HG03025 (cell line): Measurements from ENCODE around the gene ZNF821.
"Not testable (repeated sequence)": the region's sequence is repeated elsewhere in the genome, so short reads cannot be mapped to it uniquely, and the experiment has no call there.

Source experiments
- ATAC-seq: cut with Tn5 transposase; IDR thresholded peaks from one replicate; pipeline ENCODE4 v1.9.1; 2021; ENCODE audit warnings: mild to moderate bottlenecking, moderate library complexity; ENCODE audit not compliant: unreplicated experiment, low FRiP score

The ZNF821 gene

DNA sequence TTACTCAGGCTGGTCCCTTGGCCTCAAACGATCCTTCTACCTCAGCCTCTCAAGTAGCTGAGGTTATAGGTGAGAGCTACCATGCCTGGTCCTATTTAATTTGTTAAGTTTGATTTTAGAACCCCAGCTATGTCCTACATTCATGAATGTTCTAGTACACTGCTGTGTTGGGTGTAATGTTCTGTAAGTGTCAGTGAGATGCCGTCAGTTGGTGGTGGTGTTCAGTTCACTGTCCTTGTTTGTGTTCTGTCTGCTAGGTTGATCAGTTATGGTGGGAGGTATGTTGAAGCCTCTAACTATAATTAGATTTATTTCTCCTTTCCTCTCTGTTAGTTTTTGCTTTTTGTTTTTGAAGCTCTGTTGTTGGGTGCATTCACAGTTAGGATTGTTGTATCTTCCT is 19.6 kb upstream of the ZNF821 start:
- ATAC-seq = no peak

DNA sequence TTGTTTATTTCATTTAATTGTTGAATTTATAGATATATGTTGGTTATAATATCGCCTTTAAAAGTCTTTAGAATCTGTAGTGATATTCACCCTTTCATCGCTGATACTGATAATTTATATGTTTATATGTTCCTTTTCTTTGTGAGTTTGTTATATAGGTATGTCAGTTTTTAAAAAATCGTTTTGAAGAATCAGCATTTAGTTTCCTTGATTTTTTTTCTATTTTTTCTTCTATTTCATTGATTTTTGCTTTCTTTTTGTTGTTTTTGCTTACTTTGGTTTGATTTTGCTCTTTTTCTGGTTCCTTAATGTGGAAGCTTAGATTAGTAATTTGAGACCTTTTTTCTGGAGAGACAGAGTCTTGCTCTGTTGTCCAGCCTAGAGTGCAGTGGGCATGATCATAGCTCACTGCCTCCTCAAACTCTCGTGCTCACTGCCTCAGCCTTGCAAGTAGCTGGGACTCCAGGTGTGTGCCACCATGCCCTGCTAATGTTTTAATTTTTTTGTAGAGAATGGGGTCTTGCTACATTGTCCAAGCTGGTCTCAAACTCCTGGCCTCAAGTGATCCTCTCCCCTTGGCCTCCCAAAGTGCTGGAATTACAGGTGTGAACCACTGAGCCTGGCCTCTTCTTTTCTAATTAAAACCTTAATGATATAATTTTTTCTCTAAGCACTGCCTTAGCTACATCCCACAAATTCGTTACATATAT is 18.8 kb upstream of the ZNF821 start:
- ATAC-seq = no peak

GRCh38 chr16:71899171-71899570 is 15.2 kb upstream of the ZNF821 start:
- ATAC-seq = no peak

DNA sequence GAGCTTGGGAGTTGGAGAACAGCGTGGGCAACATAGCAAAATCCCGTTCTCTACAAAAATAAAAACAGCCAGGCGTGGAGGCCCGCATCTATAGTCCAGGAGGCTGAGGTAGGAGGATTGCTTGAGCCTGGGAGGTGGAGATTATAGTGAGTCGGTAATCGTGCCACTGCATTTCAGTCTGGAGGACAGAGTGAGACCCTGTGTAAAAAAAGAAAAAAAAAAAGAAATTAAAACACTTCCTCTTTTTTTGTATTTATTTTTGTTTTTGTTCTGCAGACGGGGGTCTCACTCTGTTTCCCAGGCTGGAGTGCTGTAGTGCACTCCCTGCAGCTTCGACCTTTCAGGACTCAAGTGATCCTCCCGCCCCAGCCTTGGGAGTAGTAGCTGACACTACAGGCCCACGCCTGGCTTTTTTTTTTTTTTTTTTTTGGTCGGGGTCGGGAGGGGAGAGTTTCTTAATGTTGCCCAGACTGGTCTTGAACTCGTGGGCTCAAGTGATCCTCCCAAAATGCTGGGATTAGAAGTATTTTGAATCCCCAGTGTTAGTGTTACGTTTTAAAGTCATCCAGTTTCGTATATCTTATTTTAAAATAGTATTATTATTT is 12.9 kb upstream of the ZNF821 start:
- ATAC-seq = no peak

DNA sequence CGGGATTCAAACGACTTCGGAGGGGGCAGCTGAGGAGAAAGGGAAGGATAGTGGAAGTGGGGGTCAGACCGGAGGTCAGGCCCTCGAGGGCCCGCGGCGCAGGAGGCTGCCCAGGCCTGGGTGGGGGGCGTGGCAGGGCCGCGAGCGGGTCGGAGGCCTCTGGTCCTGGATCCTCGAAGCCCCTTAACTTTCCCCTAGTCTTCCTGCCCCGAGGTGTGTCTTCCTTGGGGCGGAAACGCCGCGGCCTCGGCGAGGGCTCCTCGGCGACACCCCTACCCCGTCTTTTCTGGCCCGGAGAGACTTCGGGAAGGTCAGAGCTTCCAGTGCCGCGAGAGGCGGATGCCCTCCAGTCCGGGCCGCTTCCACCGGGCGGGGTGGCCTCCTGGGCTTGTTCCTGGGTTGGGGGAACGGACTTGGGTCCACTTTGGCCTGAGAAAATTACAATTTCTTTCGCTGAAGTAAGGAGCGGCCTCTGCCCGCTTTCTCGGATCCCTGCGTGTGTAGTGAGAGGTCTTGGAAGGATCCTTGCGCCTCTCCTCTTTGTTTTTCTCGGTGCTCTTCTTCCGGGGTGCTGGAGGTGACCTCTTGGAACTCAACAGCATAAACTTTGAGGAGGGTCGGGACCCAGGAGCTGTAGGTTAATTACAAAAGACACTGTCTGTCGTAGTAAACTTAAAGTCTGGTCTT is 11.8 kb upstream of the ZNF821 start:
- ATAC-seq = peak; percentile 42

GRCh38 chr16:71894921-71895678 is 11.1 kb upstream of the ZNF821 start, which contains the start of gene IST1:
TSS of gene IST1 (plus strand) at chr16:71895531. CDS start at chr16:71915641, 20,110 bp downstream.
- ATAC-seq = peak; percentile 79

DNA sequence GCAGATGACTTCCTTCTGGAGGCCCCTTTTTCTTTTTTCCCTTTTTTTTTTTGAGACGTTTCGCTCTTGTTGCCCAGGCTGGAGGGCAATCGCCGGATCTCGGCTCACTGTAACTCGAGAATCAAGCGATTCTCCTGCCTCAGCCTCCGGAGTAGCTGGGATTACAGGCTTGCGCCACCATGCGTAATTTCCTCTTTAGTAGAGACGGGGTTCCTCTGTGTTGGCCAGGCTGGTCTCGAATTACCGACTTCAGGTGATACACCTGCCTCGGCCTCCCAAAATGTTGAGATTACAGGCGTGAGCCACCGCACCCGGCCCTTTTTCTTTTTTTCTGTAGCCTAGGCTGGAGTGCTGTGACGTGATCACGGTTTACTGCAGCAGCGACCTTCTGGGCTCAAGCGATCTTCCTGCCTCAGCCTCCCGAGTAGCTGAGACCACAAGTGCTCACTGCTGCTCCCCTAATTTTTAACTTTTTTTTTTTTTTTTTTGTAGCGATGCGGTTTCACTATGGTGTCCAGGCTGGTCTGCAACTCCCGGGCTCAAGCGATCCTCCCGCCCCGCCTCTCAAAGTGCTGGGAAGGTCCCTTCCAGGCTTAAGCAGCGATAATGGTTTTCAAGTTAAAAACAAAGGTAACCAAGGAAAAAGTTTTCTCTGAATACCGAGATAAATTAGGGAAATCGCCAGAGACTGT is 10.4 kb upstream of the ZNF821 start:
- peak; percentile 14 for ATAC-seq

DNA sequence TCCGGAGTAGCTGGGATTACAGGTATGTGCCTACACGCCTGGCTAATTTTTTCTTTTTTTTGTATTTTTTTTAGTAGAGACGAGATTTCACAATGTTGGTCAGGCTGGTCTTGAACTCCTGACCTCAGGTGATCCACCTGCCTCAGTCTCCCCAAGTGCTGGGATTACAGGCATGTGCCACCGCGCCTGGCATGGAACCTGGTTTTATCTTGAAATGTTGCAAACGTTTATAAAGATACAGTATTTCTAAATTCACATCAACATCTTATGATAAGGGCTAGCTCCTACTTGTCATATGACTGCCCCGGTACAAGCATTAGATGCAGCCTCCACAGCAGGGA is 9.9 kb upstream of the ZNF821 start:
- ATAC-seq = no peak

- ATAC-seq = no peak
Measured at GRCh38 chr16:71889147-71889546, 5.2 kb upstream of the ZNF821 start.

DNA sequence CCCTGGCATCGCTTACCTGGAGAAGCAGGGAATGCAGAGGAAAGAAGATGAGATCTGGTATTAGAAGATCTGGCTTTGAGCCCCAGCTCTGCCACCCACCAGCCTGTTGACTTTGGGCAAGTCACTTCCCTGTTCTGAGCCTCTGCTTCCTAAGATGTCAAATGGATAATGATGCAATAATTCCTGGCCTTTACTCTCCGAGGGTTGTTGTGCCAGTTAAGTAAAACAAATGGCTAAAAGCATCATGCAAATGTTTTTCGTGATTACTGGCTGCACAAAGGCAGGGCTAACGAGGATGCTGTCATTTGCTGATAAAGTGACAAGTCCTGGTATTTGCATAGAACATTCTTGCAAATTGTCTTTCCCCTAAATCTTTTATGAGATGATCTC is 1.3 kb upstream of the ZNF821 start:
- no peak for ATAC-seq

DNA sequence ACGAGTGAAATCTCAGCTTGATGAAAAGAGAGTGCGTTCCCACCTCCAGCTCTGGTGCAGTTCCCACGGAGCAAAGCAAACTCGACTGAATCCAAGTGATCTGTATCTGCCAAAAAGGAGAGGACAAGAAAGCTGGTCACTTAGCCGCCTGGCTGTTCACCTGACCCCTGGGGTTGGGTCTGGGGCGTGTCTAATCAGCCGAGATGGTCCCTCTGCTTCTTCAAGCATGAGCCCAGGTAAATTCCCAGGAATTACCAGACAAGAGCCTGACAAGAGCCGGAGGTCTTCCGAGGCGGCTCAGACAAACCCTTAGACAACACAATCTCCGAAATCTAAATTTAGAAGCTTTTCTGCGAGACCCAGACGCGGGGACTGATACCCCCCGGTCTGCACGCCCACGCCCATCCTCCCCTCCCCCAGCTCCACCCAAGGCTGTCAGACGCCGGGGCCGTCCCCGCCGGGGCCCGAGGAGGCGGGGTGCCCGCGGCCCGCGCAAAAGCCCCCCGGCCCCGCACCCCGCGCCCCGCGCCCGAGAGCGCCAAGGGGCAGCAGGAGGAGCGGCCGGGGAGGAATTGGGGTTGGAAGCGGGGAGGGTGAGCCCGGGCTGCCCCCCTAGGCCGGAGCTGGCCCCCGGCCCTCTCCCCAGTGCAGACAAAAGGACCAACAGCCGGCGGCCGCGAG is 674 bp downstream of the ZNF821 start:
- peak; percentile 45 for ATAC-seq

DNA sequence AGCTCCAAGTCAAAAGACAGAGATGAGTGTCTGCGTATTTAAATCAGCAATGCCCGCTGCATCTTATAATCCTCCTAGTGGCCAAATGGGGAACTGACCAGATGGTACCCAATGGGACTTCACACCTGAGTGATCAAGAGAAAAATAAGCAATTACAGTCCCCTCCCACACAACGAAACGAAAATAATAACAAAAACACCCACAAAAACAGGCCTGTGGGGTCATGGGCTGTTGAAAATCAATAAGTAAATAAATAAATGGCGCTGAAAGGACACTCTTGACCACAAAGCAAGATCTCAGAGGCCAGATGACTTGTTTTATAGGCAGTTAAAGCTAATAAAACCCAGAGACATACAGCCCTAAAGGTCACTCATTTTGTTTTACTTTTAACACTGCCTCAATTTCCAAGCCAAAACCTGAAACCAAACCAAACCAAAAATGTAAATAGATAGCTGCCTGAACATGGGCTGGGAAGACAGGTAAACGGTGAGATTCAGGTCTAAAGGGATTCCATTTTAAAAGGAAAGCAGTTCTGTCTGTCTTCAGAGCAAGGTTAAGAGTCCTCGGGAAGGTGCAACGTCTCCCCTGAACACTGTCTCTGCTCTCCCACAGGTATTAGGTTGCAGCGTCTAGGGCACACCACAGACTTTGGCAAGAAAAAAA is 1.3 kb downstream of the ZNF821 start:
- peak; percentile 1 for ATAC-seq

DNA sequence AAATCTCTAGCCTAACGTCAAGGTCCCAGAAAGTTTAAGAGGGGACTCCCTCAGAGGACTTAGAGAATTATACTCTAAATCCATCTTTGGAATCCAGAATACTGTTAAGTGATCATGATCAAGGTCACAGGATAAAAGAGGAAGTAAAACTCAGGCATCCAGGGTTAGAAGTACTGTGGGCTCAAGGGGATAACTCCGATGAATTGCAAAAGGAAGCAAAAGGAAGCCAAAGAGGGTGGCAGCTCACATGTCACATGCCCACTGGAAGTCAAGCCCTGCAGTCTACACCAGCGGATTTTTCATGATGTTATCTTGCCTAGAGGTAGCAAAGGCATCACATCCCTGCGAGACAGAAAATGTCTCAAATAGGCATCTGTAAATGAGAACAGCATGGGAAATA is 3.8 kb downstream of the ZNF821 start:
- ATAC-seq = no peak

DNA sequence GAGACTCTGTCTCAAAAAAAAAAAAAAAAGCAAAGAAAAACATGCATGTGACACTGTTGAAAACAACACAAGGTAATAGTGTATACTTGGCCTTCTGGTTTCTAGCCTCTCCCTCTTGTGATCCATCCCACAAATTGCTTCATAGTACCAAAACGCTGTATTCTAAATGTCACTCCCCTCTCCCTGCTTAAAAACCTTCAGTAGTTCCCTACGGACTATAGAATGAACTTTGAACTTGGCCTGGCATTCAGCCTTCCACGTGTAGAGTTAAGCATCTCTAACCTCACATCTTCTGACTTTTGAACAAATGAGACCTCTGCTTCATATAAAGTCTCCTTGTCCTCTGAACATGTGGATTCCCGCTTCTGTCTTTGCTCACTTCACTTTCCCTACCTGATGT is 5.1 kb downstream of the ZNF821 start:
- ATAC-seq = no peak

DNA sequence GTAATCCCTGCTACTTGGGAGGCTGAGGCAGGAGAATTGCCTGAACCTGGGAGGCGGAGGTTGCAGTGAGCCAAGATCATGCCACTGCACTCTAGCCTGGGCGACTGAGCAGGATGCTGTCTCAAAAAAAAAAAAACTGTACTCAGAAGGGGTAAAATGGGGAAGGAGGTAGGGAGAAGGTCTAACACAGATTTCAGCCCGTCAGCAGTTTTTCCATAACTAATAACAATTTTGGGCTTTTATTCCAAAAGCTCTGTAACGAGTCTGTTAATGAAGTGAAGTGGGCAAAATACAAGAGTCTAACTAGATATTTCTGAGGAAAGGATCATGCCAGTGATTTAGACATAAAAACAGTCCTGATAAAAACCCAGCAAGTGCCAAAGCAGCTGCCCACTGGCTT is 10.8 kb downstream of the ZNF821 start:
- no peak for ATAC-seq

DNA sequence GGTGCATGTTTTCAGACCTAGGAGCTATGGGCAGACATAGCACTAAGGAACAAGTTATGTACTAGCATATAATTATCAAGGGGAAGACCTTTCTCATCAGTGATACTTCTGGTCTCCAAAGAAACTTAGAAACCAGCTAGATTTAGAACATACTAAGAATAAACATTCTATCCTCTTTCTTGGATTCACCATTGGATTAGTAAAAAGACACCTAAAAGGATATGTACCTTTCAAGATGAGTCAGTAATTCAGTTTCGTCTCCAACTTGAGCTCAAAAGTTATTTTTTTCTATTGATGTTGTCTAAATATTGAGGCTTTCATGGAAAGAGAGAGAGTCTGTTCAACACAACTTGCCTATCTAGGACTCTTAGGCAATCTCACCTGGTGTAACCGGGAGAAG is 13.2 kb downstream of the ZNF821 start:
- ATAC-seq = no peak

DNA sequence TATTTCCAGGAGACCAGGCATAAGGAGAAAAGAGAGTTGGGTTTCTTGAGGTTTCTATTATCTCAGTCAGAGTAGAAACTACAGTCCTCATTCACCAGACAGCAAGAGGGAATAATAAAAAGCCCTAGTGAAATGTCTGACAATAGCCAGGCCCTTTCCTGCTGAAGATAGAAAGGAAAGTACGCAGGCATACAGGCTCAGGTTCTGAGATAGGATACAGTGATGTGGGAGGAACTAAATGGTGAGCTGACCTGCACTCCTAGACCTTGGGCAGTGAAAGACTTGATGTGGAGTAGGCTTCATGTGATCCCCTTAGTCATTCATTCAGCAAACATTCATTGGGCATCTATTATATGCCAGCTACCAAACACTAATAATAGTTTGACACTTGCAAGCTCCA is 14.9 kb downstream of the ZNF821 start:
- ATAC-seq = no peak

- ATAC-seq = no peak
Measured at GRCh38 chr16:71867939-71868338, 16.0 kb downstream of the ZNF821 start.

GRCh38 chr16:71867175-71867574 is 16.8 kb downstream of the ZNF821 start:
- ATAC-seq = not testable (repeated sequence)
